PFSK-1 (cell line): ENCODE results near the gene MEX3B.

Experiments
- FOXP2 ChIP-seq: optimal IDR thresholded peaks from 2 replicates; pipeline ENCODE3; 2011; ENCODE audit warnings: borderline replicate concordance, control low read depth, inconsistent platforms; ENCODE audit not compliant: insufficient read depth; ENCODE audit errors: extremely low read length, extremely low read depth
- POLR2AphosphoS5 ChIP-seq: IDR thresholded peaks from 2 replicates; pipeline ENCODE4 v1.6.1; 2012; ENCODE audit warnings: low read depth, mild to moderate bottlenecking, control low read depth, low read length, moderate library complexity
- SIN3A ChIP-seq: IDR thresholded peaks from 2 replicates; pipeline ENCODE4 v1.6.1; 2012; ENCODE audit warnings: mild to moderate bottlenecking, low read length, moderate library complexity, borderline replicate concordance; ENCODE audit not compliant: insufficient read depth
- TAF1 ChIP-seq: IDR thresholded peaks from 2 replicates; pipeline ENCODE4 v1.6.1; 2012; ENCODE audit warnings: low read length, control low read depth, borderline replicate concordance; ENCODE audit not compliant: insufficient read depth
- TF ChIP-seq, protein P1 (sequence below), 2 experiments: IDR thresholded peaks; 2 replicates each; pipeline versions ENCODE4 v1.6.1 to v1.8.0; 2011 to 2012; ENCODE audit warnings: low read depth in 2 of 2, low read length in 2 of 2, control low read depth in 1 of 2, inconsistent platforms in 1 of 2, mild to moderate bottlenecking in 1 of 2, moderate library complexity in 1 of 2; ENCODE audit not compliant: insufficient read depth in 1 of 2

Gene MEX3B

DNA sequence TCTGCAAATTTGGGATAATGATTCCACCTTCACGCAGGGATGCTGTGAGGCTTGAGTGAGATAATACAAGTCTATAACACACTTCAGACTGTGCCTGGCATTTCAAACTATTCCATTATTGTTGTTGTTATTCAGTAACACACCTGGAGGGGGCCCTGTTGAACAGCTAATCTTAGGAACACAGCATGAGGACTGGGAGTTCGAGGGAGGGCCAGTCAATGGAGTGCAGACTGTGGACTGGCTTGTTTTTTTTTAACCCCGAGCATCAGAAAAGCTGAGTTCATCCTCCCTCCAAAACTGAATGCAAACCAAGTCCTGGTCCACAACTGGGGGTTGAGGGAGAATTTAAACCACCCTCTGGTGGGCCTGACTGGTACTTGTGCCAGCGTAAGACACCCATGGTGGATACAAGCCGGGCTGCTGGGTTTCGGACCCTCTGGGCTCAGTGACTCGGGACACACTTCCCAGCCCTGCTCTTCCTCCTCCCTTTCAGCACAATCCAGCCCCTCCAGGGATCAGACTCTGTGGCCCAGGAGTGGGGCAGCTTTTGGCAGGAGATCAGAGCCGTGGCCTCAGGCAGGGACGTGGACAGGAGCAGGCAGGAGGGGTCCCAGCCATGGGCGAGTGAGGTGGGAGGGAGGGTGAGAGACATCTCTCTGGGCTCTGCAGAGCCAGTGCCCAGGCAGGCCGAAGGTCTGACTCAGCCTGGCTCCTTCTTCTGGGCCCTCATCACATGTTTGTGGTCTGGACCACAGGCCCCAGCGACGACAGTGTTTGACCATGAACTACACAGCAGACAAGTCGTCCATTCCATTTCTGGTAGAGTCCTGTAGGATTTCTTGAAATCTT, 36.3 kb upstream of the MEX3B start:
- TF ChIP-seq POLR2AphosphoS5 (no peak), SIN3A (no peak), TAF1 (no peak), FOXP2 (no peak)
- TF ChIP-seq, protein P1, sequence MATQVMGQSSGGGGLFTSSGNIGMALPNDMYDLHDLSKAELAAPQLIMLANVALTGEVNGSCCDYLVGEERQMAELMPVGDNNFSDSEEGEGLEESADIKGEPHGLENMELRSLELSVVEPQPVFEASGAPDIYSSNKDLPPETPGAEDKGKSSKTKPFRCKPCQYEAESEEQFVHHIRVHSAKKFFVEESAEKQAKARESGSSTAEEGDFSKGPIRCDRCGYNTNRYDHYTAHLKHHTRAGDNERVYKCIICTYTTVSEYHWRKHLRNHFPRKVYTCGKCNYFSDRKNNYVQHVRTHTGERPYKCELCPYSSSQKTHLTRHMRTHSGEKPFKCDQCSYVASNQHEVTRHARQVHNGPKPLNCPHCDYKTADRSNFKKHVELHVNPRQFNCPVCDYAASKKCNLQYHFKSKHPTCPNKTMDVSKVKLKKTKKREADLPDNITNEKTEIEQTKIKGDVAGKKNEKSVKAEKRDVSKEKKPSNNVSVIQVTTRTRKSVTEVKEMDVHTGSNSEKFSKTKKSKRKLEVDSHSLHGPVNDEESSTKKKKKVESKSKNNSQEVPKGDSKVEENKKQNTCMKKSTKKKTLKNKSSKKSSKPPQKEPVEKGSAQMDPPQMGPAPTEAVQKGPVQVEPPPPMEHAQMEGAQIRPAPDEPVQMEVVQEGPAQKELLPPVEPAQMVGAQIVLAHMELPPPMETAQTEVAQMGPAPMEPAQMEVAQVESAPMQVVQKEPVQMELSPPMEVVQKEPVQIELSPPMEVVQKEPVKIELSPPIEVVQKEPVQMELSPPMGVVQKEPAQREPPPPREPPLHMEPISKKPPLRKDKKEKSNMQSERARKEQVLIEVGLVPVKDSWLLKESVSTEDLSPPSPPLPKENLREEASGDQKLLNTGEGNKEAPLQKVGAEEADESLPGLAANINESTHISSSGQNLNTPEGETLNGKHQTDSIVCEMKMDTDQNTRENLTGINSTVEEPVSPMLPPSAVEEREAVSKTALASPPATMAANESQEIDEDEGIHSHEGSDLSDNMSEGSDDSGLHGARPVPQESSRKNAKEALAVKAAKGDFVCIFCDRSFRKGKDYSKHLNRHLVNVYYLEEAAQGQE (IDR thresholded peaks at IDR 0.05; ENCODE audit: insufficient read depth in 1 of 2, low read depth in 2 of 2, low read length in 2 of 2), result no peak

DNA sequence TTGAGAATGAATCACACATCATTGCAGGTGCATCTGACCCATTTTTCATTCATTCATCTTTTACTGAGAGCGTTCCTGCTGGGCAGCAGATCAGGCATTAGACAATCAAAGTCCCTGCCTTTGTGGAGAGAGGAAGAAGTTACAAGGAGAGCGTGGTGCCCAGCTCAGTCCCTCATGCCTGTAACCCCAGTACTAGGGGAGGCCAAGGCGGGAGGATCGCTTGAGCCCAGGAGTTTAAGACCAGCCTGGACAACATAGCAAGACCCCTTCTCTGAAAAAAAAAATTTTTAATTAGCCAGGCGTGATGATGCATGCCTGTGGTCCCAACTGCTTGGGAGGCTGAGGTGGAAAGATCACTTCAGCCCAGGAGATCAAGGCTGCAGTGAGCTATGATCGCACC, 35.0 kb upstream of the MEX3B start:
- TF ChIP-seq FOXP2, result no peak
- TF ChIP-seq, protein P1 (IDR thresholded peaks at IDR 0.05; ENCODE audit: insufficient read depth in 1 of 2, low read depth in 2 of 2, low read length in 2 of 2), result no peak
- TF ChIP-seq TAF1, result no peak
- TF ChIP-seq POLR2AphosphoS5, result no peak
- no peak for TF ChIP-seq SIN3A

DNA sequence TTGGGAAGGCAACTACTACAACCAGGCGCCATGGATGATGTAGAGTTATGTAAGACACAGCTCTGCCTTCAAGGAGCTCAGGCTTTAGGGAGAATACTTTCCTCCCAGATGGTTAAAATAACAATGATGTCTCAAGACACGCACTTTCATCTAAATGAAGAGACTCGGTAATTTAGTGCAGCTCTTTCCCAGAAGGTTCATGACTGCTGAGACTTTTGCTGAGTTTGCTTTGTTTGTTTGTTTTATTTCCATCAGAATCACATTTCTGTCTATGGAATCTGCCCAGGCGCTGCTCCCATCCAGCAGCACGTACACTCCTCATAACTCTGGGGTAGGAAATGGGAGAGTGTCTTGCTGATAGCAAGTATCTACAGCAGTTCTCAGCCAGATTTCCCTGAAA, 33.9 kb upstream of the MEX3B start:
- TF ChIP-seq, protein P1 (IDR thresholded peaks at IDR 0.05; ENCODE audit: insufficient read depth in 1 of 2, low read depth in 2 of 2, low read length in 2 of 2), result no peak
- TF ChIP-seq POLR2AphosphoS5 (no peak), TAF1 (no peak), FOXP2 (no peak)

- no peak for TF ChIP-seq SIN3A
- TF ChIP-seq TAF1, result no peak
Measured at GRCh38 chr15:82074610-82075009, 28.8 kb upstream of the MEX3B start.

DNA sequence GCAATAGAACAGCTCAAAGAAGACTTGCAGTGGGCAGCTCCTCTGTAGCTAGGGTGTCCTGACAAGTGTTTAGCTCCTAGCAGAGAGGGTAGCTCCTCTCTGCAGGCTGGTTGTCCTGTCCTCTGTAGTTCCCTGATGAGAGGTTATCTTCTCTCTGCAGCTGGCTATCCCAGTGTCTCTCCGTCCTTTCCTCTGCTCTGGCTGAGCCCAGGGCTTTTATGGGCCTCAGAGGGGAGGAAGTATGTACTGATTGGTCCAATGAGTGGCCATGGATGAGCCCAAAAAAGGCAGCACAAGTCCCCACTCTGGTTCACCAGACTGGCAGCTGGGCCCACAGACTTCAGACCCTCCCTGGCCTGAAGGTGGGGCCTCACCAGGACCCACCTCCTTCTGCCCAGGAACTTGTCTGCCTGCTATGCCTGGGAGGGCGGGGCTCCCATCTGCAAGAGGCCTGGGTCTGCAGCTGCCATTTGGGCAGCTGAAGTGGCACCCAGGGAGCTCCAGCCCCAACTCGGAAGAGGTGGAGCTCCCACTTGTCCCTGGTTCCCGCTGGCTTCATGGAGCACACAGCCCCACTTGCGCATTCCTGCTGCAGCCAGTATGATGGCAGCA, 27.2 kb upstream of the MEX3B start:
- TF ChIP-seq TAF1, result no peak
- TF ChIP-seq SIN3A, result no peak
- TF ChIP-seq FOXP2, result no peak
- TF ChIP-seq, protein P1 (IDR thresholded peaks at IDR 0.05; ENCODE audit: insufficient read depth in 1 of 2, low read depth in 2 of 2, low read length in 2 of 2), result no peak
- TF ChIP-seq POLR2AphosphoS5, result no peak
